HuH-7 (cell line): Measurements from ENCODE around the gene SLC41A3.

Experiments
- DNase-seq: peaks from one replicate; pipeline ENCODE4 v3.0.0; 2011; ENCODE audit warnings: low spot score

The SLC41A3 gene

DNA sequence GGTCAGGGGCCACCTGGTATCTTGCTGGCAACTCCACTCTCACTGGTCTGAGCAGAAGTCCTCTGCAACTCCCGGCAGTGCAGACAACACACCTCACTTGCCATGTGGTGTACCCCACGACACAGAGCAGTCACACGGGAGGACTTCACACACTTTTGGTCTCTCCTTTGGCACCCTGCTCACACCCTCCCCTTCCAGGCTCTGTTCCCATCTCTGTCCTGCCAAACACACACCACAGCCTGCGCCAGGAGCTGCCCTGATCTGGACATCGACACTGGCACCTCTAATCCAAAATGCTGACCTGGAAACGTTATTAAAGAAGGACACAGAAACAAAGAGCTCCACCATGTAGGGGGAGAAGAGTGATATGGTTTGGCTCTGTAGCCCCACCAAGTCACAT is 57.2 kb downstream of the SLC41A3 start:
- DNase-seq = no peak

DNA sequence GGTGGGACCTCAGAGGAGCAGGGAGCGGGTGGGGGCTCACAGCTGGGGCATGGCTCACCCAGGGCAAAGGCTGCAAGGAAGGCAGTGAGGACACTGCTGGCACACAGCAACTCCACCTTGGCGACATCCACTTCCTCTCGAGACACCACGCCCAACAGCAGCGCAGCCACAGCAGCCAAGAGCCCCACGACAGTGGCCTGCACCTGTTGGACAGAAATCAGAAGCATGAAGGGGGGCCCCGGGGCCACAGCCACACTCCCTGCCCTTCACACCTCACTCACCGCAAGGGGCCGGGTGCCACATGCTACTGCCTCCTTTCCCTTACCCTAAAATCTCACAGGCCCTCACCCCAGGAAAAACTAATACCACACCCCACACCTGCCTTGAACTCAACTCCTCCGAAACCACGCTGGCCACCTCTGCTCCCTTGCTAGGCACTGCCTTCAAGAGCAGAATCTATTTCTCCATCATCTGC is 57.6 kb downstream of the SLC41A3 start:
- no peak for DNase-seq

DNA sequence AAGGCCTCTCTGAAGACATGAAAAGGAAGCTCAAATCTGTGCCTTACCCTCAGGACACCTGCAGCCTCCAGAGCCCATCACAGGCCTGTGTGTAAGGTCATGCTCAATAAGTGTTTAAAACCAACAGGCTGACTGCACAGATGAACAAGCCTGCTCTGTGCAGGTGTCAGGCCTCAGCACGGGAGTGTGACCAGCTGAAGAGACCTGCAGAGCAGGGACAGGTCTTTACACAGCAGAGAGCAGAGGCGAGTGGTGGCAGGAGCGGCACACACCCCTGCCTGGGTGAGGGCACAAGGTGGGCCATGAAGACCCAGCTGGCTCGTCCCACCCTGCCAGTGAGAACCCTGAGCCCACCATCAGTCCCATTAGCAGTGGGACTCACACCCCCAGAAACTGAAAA is 58.1 kb downstream of the SLC41A3 start:
- no peak for DNase-seq

DNA sequence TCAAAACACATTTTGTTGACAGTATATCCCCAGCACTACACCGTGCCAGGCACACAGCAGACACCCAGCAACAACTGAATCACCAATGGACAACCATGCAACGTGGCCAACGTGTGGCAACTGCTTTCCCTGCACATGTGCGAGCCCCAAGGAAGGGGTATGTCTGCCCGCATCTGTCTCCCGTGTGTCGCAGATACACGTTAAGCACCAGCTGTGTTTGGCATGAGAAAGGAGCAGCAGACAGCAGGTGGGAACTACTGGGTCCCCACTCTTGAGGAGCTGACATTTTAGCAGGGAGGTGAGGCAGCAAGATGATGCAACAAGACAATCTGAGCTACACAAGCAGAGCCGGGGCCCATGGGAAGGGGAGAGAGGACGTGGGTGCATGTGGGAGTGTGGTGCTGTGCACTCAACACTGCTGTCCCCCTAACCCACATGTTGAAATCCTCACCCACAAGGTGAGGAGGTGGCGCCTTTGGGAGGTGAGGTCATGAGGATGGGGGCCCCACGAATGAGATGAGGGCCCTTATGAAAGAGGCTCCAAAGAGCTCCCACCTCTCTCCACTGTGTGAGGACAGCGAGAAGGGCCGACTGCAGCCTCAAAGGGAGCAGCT is 58.7 kb downstream of the SLC41A3 start:
- DNase-seq = no peak

DNA sequence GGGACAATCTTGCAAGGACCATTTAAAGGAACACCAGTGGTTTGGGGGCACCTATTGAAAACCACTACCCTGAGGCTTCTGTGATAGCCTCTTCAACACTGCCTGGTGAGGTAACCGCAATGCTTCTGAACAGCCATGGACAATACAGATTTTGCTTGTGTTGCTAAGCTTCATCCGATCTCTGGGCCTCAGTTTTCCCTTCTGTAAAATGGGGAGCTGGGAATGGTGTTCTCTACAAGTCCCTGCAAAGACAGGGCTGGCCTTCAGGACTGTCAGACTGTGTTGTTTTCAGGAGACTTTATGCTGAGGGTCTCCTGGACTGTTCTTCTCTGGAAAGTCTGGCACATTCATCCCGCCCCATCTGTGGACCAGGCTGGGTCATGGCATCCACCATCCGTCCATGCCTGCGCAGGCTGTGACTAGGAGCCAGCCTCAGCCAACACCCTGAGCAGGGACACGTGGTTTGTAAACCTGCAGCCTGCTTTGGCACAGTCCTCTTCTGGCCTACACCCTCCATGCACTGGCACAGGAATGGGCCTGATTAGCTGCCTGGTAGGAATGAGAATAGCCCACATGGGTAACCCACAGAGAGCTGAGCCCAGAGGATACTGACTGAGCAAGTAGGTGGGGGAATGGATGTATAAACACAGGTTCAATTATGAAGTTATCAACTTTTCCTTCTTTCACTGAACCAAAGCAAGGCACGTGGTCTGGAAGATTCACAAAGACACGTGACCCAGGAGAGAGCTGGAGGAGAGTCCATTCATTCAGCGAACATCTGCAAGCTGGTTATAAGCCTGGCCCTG is 59.7 kb downstream of the SLC41A3 start:
- DNase-seq = no peak

DNA sequence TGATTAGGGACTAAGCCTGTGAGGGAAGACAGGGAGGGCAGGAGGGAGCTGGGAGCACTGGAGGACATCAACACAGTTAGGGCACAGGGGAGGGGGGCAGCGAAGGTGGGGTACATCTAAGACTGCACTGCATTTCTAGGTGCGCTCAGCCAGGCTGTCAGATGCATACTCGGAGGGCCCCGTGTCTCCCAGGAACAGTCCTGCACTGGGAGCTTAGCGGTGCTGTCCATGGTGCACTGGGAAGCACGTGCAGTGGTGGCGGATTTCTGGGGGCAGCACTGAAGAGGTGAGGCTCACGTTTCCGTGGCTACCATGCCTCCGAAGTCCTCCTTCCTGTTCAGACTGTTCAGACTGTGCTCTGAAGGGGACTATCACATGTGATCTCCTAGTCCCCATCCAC is 60.5 kb downstream of the SLC41A3 start:
- DNase-seq = no peak

DNA sequence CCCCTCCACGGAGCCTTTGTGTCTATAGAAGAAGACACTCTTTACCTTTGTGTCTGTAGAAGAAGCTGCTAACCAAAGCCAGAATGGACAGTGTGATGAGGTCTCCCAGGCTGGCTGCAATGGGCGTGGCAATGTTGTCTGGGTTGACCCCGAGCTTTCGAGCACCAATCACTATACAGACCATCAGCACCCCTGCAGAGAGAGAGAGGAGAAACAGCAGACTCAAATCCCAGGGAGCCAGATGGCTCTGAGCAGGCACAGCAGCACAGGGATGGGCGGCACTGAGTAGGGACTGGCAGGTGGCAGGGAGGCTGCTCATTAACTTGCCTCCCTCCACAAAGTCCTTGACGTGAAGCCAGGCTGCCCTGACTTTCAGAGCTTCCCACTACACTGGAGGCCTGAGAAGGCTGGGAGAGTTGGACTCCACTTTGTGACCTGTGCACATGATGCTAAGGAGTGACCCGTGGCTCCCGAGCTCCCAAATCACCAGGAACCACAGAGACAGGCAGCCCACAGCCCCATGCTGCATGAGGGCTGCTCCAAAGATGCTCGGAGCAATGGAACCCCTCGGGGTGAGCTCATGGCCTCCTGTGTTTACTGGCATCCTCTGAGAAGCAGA is 61.1 kb downstream of the SLC41A3 start:
- no peak for DNase-seq

DNA sequence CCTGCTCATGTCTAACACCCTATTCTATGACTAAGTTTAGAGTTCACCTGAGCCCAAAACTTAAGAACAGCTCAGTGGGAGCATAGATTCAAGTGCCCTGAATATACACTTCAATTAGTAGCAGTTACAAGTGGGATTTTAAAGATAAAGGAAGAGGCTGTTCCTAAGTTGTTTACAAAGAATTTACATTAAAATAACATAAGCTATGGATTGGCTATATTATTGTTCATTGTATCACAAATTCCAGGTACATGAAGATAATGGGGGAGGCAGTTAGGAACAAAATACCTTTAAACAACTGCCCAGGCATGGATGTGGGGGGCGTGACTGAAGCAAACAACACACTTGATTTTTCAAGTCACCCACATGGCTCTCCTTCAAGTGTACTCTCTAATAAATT is 62.2 kb downstream of the SLC41A3 start:
- no peak for DNase-seq

DNA sequence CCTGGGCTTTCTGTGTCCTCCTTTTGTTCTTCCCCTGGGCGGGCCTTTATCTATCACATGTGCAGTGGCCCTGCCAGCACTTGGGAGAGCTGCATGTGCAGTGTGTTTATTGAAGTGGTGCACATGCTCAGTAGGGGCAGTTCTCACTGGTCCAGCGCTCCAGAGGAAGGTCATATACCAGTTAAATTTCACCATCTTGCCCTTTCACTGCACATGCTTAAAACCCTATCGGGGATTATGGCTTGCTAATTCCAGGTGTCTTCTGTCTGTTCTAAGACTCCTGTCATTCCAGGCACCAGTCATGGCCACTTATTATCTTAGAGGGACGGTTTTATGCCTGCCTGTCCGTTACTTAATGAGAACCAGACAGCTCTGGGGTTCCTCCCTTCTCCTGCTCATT is 62.7 kb downstream of the SLC41A3 start:
- DNase-seq = no peak

DNA sequence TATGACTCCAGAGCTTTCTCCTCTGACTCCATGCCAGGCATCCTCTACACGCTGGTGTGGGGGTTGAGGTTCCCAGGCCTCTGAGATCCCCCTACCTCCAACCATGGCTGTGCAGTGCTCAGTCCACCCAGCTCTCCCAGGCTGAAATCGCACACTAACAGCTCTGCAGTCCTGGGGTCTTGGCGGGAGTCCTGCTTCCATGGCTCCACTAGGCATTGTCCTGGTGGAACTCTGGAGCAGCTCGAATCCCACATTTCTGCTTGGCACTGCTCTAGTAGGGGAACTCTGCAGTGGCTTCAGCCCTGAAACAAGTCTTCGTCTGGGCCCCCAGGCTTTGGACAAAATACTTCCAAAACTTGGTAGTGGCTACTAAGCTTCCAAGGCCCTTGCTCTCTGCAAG is 64.2 kb downstream of the SLC41A3 start:
- DNase-seq = no peak

DNA sequence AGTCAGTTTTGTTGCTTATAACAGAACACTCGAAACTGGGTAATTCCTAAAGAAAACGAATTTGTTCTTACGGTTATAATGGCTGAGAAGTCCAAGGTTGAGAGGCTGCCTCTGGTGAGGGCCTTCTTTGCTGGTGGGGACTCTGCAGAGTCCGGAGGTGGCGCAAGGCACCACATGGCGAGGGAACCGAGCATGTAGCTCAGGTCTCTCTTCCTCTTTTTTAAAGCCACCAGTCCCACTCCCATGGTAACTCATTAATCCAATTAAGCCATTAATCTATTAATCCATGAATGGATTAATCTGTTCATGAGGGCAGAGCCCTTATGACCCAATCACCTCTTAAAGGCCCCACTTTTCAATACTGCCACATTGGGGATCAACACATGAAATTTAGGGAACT is 64.9 kb downstream of the SLC41A3 start:
- no peak for DNase-seq

DNA sequence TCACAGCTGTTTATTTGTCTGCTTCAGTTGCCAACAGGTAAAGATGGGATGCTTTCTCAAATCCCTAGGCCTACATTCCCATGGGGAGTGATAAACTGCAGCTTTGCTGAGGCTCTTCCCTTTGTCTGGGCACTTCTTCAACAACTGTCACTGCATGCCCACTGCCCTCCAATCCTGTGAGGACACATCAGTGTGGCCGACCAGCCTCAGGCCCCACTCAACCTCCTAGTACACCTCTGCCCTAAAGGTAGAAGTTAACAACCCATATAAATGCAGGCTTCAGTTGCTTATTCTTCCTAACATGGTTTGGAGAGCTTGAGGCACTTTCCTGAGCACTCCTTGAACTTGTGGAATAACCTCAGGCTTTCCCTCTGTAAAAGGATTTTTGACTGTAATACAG is 65.4 kb downstream of the SLC41A3 start:
- DNase-seq = no peak

DNA sequence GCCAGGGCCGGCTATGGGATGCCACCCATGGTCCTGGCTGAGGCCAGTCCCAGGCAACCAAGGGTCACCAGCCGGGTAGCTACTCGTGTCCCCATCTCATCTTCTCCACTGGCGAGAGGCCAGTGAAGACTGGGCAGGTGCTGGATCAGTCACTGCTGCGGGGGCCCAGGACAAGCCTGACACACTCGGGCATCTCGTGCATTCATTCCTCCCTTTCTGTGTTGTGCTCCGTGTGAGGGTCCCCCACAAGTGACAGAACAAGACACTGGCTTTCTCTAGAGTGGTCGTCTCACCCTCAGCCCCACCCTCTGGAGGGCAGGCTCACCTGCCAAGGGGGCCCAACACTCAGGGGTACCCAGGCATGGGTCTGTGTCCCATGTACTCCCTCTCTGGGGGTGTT is 66.6 kb downstream of the SLC41A3 start:
- DNase-seq = no peak

DNA sequence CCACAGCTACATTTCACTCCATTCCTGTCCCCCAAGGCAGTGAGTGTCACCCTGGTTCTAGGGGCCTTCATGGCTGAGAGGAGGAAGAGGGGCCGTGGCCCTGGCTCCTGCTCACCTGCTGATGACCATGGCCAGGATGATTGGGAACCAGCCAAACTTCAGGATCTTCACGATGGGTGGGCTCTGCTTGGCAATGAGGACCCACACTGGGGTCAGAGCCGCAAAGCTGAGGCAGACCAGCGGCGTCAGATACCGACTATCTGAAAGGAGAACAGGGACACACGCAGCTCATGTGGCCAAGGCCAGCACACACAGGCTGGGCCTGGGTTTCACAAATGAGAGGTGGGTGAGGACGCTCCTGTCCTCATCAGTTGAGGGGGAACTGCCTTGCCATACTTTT is 67.3 kb downstream of the SLC41A3 start:
- DNase-seq = no peak

DNA sequence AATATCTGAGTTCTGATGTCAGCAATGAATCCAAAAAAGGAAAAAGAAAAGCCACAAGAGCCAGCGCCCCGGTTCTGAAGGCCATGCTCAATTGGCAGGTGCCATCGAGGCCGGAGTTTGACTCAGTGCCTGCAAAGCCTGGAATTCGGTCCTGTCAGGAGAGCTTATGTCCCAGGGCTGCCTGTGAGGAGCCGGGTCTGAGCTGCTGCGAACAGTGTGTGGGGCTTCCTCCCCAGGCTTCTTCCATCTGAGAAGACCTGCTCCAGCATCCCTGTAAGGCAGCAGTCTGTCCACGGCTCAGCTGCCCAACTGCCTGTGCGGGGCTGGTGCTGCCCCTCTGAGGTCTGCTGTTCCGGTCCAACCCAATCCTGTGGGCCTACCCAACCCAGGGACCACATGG is 68.8 kb downstream of the SLC41A3 start:
- no peak for DNase-seq

DNA sequence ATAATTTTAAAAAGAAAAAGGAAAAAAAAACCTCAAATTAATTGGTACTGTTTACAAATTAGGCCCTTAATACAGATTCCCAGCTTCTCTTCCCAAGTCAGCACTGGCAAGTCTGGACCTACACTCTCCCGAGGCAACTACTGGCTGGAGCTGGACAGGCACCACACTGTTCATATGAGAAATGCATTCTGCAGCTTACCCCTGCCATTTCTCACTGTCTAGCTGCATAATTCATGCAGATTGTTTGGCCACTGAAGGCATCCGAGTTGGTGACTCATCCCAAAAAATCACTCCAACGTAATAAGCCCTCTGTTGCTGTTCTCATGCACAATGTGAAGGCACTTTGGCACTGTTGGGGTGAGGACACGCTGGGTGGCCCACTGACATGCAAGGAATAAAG is 69.7 kb downstream of the SLC41A3 start:
- no peak for DNase-seq

DNA sequence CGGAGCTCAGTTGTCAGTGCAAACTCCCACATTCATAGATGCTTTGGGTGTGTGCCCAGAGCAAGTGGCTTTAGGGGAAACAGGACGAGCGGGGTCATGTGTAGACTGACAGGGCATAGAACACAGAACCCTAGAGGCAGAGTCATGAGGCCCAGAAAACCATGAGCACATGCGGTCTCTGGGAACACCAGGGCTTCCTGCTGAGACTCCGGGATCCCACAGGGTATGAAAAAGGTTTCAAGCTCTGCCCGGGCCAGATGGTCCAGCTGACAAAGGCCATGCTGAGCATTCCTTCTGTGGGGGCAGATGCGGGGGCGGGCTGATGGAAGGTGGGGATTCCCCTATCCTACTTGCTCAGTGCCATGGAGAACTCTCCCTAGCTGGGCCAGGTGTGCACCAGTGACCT is 70.2 kb downstream of the SLC41A3 start:
- DNase-seq = no peak

DNA sequence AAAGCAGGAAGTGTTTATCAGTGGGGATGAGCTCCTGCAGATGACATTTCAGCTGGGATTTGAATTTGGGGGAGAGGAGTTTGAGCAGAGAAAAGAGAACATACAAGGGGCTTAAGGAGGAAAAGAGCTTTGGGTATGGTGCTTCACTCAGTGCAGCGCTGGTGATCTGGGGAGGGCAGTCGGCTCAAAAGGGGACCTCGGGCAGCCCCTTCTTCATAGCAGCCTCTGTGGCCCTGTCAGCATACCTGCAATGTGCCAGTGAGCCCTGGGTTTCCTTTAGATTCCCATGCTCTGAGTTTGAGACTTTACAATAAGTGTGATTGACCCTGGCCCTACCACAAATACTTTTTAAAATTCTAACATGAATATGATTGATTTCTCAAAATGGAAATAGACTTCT is 74.7 kb downstream of the SLC41A3 start:
- no peak for DNase-seq

DNA sequence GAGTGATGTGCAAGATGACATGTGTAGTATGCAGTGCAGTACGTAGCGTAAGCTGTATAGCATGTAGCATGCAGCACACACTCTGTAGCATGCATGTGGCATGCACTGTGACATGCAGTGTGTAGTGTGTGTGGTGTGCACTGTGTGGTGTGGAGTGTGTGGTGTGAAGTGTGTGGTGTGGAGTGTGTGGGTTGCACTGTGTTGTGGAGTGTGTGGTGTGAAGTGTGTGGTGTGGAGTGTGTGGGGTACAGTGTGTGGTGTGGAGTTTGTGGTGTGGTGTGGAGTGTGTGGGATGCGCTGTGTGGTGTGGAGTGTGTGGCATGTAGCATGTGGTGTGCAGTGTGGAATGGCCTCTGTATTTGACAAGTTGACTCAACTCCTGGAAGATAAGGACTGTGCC is 75.7 kb downstream of the SLC41A3 start:
- DNase-seq = no peak

DNA sequence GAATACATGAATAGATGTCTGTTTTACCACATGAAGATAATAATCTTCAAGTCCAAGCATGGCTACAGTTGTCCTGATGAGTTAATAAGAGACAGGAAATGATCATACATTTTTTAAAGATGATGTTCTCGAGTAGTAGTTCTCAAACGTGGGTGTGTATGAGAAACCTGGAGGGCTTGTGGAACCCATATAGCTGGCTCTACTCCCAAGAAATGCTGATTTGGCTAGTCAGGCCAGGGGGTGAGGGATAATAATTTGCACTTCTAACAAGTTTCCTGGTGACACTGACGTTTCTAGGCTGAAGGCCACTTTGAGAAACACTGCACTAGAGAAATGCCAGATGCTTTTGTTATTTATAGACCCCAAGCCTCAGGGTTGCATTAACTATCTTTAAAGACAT is 78.0 kb downstream of the SLC41A3 start:
- no peak for DNase-seq

DNA sequence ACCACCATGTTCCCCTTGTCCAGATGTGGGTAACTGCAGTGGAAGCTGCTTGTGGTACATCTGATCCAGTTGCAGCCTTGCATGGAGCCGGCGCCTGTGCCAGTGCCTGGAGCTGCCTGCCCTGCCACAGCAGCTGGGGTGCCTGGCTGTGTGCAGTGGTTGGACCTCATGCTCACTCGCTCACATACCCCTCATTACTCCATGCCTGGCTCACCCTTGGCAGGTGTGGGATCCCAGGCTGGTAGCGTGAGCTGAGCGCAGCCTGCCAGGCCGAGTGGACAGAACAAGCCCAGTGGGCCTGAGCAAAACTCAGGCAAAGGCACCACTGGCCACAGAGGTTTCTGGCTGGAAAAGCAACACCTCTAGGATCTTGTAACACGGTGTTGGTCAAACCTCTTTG is 79.2 kb downstream of the SLC41A3 start:
- no peak for DNase-seq

DNA sequence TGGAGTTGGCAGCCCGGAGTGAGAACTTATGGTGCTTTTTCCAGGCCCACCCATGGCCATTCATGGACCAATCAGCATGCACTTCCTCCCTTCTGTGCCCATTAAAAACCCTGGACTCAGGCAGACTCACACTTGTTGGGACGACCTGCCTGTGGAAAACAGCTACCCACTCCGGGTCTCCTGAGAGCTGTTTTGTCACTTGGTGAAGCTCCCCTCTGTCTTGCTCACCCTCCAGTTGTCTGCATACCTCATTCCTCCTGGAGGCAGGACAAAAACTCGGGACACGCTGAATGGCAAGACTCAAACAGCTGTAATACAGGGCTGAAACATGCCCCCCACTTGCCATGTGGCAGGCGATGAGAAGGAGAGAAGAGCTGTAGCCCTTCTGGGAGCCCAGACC is 79.7 kb downstream of the SLC41A3 start:
- DNase-seq = no peak

DNA sequence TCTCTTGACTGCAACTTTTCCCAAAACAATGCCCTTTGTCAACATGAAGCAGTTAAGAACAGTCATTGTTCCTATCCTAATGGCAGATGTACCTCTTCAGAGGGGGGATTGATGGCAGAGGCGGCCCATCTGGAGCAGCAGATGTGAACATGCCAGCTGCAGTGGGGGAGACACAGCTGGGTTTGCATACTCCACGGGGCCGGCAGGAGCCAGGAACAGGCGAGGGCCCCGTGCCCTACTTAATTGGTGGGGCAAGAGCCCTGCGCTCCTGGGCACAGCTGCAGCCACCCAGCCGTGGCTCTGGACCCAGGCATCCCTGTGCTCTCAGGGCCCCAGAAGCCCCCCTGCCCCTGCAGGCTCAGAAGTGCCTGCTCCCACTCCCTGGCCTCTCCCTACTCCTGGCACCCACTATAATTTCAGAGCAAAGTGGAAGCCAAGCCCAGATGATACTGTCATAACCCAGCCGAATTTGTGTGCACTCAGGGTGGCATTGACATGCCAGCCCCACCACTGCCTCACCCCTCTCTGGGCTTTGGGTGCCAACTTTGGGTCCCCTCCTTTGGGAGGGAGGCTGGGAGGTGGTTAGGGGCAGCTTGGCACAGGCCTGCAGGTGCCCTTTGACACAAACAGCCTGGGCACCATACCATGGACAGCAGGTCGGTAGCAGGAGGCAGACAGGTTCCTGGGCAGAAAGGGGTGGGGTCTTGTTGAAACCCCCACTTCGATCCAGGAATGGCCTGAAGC is 80.3 kb downstream of the SLC41A3 start:
- no peak for DNase-seq
